HFFc6 (cell line): ENCODE measurements around the gene KCNK13. TPM values are rescaled to one million over a fixed set of nuclear protein-coding genes. Genes with fewer than 3 reads are reported as not detected.

Experiments
- DNase-seq: peaks from one replicate; pipeline ENCODE4 v3.0.0-alpha.2; 2018
- H3K27ac Mint-ChIP-seq: 2 replicates; pipeline ENCODE4 v1.8.0; 2020; ENCODE audit warnings: mild to moderate bottlenecking, mixed read lengths
- H3K27me3 Mint-ChIP-seq: 2 replicates; pipeline ENCODE4 v1.8.0; 2021; ENCODE audit warnings: mild to moderate bottlenecking, moderate library complexity, mixed read lengths; ENCODE audit not compliant: insufficient read depth
- H3K36me3 Mint-ChIP-seq: 2 replicates; pipeline ENCODE4 v1.8.0; 2021; ENCODE audit warnings: low read depth, mixed read lengths
- H3K4me1 Mint-ChIP-seq: 2 replicates; pipeline ENCODE4 v1.8.0; 2020; ENCODE audit warnings: low read depth, mixed read lengths
- H3K4me3 Mint-ChIP-seq: 2 replicates; pipeline ENCODE4 v1.8.0; 2020; ENCODE audit warnings: mild to moderate bottlenecking, moderate library complexity, mixed read lengths
- H3K9me3 Mint-ChIP-seq: 2 replicates; pipeline ENCODE4 v1.8.0; 2020; ENCODE audit warnings: mild to moderate bottlenecking, mixed read lengths
- total RNA-seq, 6 experiments: library from RNA; stranded (reverse); fragmentation: NEBNext Ultra II Directional; extraction: Animal tissue kit (Norgen Biotek cat#: 25700); gene quantifications; 2 replicates in 1 of 6; 3 replicates in 5 of 6; pipeline ENCODE4 v1.2.3, GENCODE V29; 2021
- TF ChIP-seq, protein P1 (sequence below): fragments of 200-600 bp; sonication (generic); IDR thresholded peaks from 2 replicates; pipeline ENCODE4 v1.5.0; 2021; ENCODE audit warnings: antibody characterized with exemption, mild to moderate bottlenecking

KCNK13 gene
- total RNA-seq, 6 experiments from 2014 or later = not detected

DNA sequence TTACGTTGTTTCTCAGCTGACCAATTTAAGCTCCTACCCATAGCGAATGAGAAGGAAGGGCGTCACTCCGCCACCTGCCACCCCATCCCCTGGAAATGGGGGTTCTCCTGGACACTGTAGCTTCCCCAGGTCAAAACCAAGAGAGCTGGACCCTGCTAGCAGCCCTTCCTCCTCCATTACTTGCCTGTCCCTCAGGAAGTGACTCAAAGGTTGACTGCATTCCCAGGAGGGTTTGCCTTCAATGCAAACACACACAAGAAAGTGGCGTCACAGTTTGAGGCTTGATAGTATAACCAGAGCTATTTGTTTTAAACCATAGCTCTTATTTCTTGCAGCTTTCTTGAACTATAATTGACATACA is 79.1 kb downstream of the KCNK13 start:
- H3K4me1 Mint-ChIP-seq = peaks cover 50% of the 10 kb centered on the region
- TF ChIP-seq, protein P1, sequence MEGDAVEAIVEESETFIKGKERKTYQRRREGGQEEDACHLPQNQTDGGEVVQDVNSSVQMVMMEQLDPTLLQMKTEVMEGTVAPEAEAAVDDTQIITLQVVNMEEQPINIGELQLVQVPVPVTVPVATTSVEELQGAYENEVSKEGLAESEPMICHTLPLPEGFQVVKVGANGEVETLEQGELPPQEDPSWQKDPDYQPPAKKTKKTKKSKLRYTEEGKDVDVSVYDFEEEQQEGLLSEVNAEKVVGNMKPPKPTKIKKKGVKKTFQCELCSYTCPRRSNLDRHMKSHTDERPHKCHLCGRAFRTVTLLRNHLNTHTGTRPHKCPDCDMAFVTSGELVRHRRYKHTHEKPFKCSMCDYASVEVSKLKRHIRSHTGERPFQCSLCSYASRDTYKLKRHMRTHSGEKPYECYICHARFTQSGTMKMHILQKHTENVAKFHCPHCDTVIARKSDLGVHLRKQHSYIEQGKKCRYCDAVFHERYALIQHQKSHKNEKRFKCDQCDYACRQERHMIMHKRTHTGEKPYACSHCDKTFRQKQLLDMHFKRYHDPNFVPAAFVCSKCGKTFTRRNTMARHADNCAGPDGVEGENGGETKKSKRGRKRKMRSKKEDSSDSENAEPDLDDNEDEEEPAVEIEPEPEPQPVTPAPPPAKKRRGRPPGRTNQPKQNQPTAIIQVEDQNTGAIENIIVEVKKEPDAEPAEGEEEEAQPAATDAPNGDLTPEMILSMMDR = no peak
- H3K9me3 Mint-ChIP-seq = no peaks in the 10 kb centered on the region
- peak overlapping the region; percentile 93 for H3K27ac Mint-ChIP-seq
- H3K36me3 Mint-ChIP-seq = no peaks in the 10 kb centered on the region; the same call in 1 of the 2 replicates
- H3K27me3 Mint-ChIP-seq = peaks cover 8% of the 10 kb centered on the region
- peak overlapping the region; percentile 81 for H3K4me3 Mint-ChIP-seq
- DNase-seq = peak; percentile 71

DNA sequence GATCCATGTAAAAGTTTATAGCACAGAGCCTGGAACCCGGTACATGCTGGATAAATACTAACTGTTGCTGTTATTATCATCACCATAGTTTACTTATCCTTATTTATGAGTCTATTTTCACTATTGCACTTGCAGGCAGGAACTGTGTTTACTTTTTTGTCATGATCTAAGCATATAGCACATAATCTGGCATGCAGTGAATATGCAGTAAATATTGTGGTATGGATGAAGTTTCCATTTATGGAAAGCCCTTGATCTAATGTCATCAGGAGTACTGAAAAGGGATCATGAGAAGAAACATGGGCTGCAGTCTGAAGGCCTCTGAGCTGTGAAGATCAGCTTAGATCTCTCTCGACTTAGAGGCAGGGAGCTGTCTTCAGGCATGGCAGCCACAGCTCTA is 91.6 kb downstream of the KCNK13 start:
- H3K36me3 Mint-ChIP-seq = no peaks in the 10 kb centered on the region

GRCh38 chr14:90154110-90154509 is 92.3 kb downstream of the KCNK13 start:
- TF ChIP-seq, protein P1 = no peak
- peaks cover 7% of the 10 kb centered on the region for H3K9me3 Mint-ChIP-seq
- no peaks in the 10 kb centered on the region for H3K4me1 Mint-ChIP-seq
- no peaks in the 10 kb centered on the region for H3K36me3 Mint-ChIP-seq
- no peak for DNase-seq
- H3K4me3 Mint-ChIP-seq = no peak overlapping the region
- H3K27me3 Mint-ChIP-seq = peaks cover 13% of the 10 kb centered on the region
- no peak overlapping the region for H3K27ac Mint-ChIP-seq

More for the DNA sequence above, 91.6 kb downstream of the KCNK13 start:
- Mint-ChIP-seq H3K27ac (no peak overlapping the region), H3K4me1 (no peaks in the 10 kb centered on the region), H3K4me3 (no peak overlapping the region), H3K9me3 (peaks cover 7% of the 10 kb centered on the region), H3K27me3 (peaks cover 18% of the 10 kb centered on the region)
- TF ChIP-seq, protein P1 = no peak
- no peak for DNase-seq

GRCh38 chr14:90159146-90159545 is 97.4 kb downstream of the KCNK13 start:
- Mint-ChIP-seq H3K27me3 (peaks cover 5% of the 10 kb centered on the region), H3K4me3 (no peak overlapping the region), H3K27ac (no peak overlapping the region), H3K9me3 (peaks cover 5% of the 10 kb centered on the region), H3K36me3 (no peaks in the 10 kb centered on the region), H3K4me1 (peaks cover 3% of the 10 kb centered on the region; the same call in 1 of the 2 replicates)
- TF ChIP-seq, protein P1 = no peak
- no peak for DNase-seq

DNA sequence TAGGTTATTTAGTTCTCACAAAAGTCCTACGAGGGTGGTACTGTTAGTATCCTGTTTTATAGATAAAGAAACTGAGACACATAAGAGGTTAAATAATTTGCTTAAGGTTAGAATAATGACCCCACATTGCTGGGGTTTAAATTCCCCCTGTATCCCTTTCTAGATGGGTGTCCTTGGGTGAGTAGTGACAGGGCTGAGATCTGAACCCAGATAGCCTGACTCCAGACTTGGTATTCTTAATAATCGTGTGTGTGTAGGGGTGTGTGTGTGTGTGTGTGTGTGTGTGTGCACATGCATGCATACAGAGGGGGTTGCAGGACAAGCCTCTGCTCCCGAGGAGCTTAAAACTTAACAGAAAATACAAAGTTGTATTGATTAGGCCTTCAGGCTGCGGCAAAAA is 97.9 kb downstream of the KCNK13 start:
- Mint-ChIP-seq H3K4me1 (peaks cover 5% of the 10 kb centered on the region; the same call in 1 of the 2 replicates), H3K27ac (no peak overlapping the region), H3K36me3 (peaks cover 2% of the 10 kb centered on the region), H3K9me3 (0 out of 2 replicates have a peak, but pooled peaks cover 4% of the 10 kb centered on the region), H3K27me3 (peaks cover 5% of the 10 kb centered on the region), H3K4me3 (no peak overlapping the region)
- no peak for DNase-seq
- TF ChIP-seq, protein P1 = no peak

DNA sequence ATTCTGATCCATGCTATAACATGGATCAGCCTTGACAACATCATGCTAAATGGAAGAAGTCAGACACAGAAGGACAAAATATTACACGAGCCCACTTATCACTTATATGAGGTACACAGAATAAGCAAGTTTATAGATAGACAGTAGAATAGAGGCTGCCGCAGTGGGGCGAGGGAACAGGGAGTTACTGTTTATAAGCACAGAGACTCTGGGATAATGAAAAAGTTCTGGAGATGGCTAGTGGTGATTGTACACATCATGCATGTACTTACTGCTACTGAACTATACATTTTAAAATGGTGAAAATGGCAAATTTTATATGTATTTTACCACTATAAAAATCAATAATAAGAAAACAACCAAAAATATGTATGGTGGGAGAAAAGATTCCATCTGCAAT is 99.3 kb downstream of the KCNK13 start:
- TF ChIP-seq, protein P1 = no peak
- H3K36me3 Mint-ChIP-seq = peaks cover 8% of the 10 kb centered on the region
- no peak for DNase-seq
- 0 out of 2 replicates have a peak, but pooled peaks cover 10% of the 10 kb centered on the region for H3K9me3 Mint-ChIP-seq
- no peaks in the 10 kb centered on the region; the same call in none of the 2 replicates for H3K27me3 Mint-ChIP-seq
- peaks cover 5% of the 10 kb centered on the region; the same call in 1 of the 2 replicates for H3K4me1 Mint-ChIP-seq
- H3K27ac Mint-ChIP-seq = no peak overlapping the region
- no peak overlapping the region for H3K4me3 Mint-ChIP-seq
